ENCODE measurements around the gene GPC3. TPM values are rescaled to one million over a fixed set of nuclear protein-coding genes. Genes with fewer than 3 reads are reported as not detected.
"Not testable (repeated sequence)": the region's sequence is repeated elsewhere in the genome, so short reads cannot be mapped to it uniquely, and the experiment has no call there.

The GPC3 gene
- total RNA-seq, 1 donor from 2014 or later, result 0.25 TPM

DNA sequence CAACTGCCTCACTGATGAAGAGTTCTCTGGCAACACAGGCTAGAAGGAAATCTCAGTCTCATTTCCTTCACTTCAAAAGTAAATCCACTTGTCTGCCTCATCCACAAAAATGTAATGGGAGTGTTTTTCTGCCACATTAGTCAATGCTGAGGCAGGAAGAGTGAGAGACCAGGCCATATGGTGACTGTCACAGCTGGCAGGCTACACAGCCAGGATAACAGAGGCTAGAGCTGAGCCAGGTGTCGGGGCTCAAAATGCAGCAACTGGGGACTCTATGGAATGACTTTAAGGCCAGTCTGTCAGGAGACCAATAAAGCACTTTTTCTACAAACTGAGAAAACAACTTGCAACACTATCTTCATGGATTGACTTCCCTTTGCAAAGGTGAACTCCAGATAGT is 204.2 kb downstream of the GPC3 start:
- H3K4me1 Mint-ChIP-seq (ENCODE audit: low read depth), result no peaks in the 10 kb centered on the region
- H3K4me3 Mint-ChIP-seq (ENCODE audit: low read depth), result no peak overlapping the region
- H3K9me3 Mint-ChIP-seq, result no peaks in the 10 kb centered on the region
- intact Hi-C loops (cut with micrococcal nuclease), result no loop called here
- no peak overlapping the region for H3K27ac Mint-ChIP-seq
- no peak for DNase-seq (ENCODE audit: low spot score)
- H3K36me3 Mint-ChIP-seq (ENCODE audit: low read depth), result no peaks in the 10 kb centered on the region
- no peaks in the 10 kb centered on the region for H3K27me3 Mint-ChIP-seq (ENCODE audit: low read depth)

DNA sequence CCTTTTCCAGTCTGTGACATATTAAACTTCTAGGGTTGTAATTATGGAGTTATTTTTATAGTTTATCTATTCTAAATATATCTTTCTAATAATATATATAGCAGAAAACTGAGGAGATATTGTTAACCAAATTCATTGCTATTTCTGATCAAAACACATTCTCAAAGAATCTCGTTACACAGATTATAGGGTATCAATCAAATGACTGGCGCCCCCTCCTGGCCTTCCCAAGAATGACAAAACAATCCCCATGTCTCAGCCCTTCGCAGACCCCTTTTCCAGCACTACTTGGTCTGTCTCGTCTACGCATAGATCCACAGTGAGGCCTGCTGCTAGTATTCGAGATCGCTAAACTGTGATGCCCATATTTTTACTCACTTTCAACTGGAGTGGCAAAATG is 209.3 kb downstream of the GPC3 start:
- H3K9me3 Mint-ChIP-seq, result no peaks in the 10 kb centered on the region
- H3K27ac Mint-ChIP-seq, result no peak overlapping the region
- no peaks in the 10 kb centered on the region for H3K27me3 Mint-ChIP-seq (ENCODE audit: low read depth)
- H3K4me1 Mint-ChIP-seq (ENCODE audit: low read depth), result no peaks in the 10 kb centered on the region
- no peaks in the 10 kb centered on the region for H3K36me3 Mint-ChIP-seq (ENCODE audit: low read depth)
- H3K4me3 Mint-ChIP-seq (ENCODE audit: low read depth), result no peak overlapping the region
- intact Hi-C loops (cut with micrococcal nuclease), result no loop called here
- DNase-seq (ENCODE audit: low spot score), result no peak

DNA sequence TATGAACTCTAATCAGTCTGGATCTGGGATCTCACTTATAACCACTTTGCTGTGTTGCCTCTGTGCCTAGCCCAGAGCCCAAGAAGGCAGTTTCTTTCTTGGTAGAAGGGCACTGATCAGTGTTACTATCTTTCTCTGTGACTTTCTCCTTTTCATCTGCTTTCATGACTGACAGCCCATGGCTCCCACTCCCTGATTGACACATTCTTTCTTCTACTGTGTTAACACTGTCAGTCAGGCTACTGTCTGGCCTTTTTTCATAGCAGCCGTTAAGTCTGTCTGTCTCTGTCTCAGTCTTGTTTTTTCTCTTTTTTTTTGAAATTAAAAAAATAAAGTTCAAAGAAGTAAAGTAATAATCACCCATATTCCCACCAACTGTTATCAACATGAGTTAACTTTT is 210.6 kb downstream of the GPC3 start:
- intact Hi-C loops (cut with micrococcal nuclease), result no loop called here
- no peaks in the 10 kb centered on the region for H3K36me3 Mint-ChIP-seq (ENCODE audit: low read depth)
- no peaks in the 10 kb centered on the region for H3K4me1 Mint-ChIP-seq (ENCODE audit: low read depth)
- H3K9me3 Mint-ChIP-seq, result no peaks in the 10 kb centered on the region
- DNase-seq (ENCODE audit: low spot score), result no peak
- no peak overlapping the region for H3K27ac Mint-ChIP-seq
- no peaks in the 10 kb centered on the region for H3K27me3 Mint-ChIP-seq (ENCODE audit: low read depth)
- H3K4me3 Mint-ChIP-seq (ENCODE audit: low read depth), result no peak overlapping the region

DNA sequence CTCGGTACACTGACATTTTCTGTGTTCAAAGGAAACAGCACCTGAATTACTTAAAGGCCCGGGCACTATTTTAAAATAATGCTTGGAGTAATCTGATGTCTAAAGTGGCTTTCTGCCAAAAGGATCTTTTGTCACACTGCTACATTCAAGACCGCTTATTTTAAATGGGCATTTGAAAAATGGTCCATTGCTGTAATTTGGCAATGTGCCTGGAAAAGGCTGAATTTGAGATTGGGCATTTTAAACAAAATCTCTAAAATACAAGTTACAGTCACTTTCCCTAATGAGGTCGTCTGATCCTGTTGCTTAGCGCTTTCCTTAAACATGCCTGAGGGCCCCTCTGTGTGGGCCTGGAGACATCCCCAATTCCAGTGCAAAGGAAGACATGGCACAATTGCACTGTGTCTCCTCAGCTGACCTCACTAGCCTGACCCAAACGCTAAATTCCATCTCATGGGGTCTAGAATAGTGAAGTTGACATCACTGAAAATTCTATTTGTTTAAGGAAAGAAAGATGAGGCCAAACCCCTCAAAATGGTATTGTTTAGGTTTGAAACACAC is 214.2 kb downstream of the GPC3 start:
- H3K9me3 Mint-ChIP-seq, result no peaks in the 10 kb centered on the region
- H3K27ac Mint-ChIP-seq, result no peak overlapping the region
- H3K27me3 Mint-ChIP-seq (ENCODE audit: low read depth), result no peaks in the 10 kb centered on the region
- H3K4me1 Mint-ChIP-seq (ENCODE audit: low read depth), result no peaks in the 10 kb centered on the region
- H3K4me3 Mint-ChIP-seq (ENCODE audit: low read depth), result no peak overlapping the region
- DNase-seq (ENCODE audit: low spot score), result no peak
- intact Hi-C loops (cut with micrococcal nuclease), result no loop called here
- H3K36me3 Mint-ChIP-seq (ENCODE audit: low read depth), result no peaks in the 10 kb centered on the region

DNA sequence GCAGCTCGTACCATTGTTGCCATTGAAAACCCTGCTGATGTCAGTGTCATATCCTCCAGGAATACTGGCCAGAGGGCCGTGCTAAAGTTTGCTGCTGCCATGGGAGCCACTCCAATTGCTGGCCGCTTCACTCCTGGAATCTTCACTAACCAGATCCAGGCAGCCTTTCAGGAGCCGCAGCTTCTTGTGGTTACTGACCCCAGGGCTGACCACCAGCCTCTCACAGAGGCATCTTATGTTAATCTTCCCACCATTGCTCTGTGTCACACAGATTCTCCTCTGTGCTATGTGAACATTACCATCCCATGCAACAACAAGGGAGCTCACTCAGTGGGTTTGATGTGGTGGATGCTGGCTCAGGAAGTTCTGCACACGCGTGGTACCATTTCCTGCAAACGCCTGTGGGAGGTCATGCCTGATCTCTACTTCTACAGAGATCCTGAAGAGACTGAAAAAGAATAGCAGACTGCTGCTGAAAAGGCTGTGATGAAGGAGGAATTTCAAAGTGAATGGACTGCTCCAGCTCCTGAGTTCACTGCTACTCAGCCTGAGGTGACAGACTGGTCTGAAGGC is 222.3 kb downstream of the GPC3 start:
- intact Hi-C loops (cut with micrococcal nuclease); H3K9me3 Mint-ChIP-seq; H3K27me3 Mint-ChIP-seq (ENCODE audit: low read depth); H3K36me3 Mint-ChIP-seq (ENCODE audit: low read depth); H3K4me1 Mint-ChIP-seq (ENCODE audit: low read depth); H3K27ac Mint-ChIP-seq; DNase-seq (ENCODE audit: low spot score); H3K4me3 Mint-ChIP-seq (ENCODE audit: low read depth): not testable (repeated sequence)

DNA sequence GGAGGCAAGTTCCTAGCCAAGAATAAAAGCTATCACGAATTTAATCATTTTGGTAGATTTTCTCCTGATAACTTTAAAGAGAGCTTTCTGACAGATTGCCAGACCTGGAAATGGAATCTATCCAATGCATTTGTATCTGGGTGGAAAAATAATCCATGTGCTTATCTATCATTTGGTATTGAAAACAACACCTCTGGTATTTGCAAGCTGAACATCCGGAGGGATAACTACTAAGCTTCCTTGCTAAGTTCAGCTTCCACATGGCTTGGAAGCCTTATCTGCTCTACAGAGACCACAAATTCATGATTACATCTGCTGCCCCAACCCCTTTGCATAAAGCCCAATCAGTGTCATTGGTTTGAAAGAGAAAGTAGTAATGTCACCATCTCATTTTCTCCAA is 230.7 kb downstream of the GPC3 start:
- no peak for DNase-seq (ENCODE audit: low spot score)
- H3K9me3 Mint-ChIP-seq, result no peaks in the 10 kb centered on the region
- H3K27me3 Mint-ChIP-seq (ENCODE audit: low read depth), result peaks cover 1% of the 10 kb centered on the region
- intact Hi-C loops (cut with micrococcal nuclease), result no loop called here
- H3K27ac Mint-ChIP-seq, result no peak overlapping the region
- H3K4me3 Mint-ChIP-seq (ENCODE audit: low read depth), result no peak overlapping the region
- H3K4me1 Mint-ChIP-seq (ENCODE audit: low read depth), result no peaks in the 10 kb centered on the region
- no peaks in the 10 kb centered on the region for H3K36me3 Mint-ChIP-seq (ENCODE audit: low read depth)

DNA sequence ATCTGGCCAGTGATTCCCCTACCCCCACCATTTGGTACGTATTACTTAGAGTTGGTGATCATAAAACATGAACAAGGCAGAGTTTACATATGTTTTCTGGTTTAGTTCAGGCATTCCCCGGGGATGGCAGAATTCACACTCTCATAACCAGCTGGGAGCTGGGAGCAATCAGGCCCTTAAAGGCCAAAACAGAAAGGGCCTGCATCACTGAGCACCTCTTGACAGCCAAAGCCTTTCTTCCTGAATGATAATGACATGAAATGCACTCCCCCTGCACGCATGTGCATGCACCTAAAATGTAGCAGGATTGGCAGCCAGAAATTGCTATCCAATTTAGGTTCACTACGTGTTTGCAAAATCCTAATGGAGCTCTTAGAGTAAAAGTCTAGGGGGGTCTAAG is 235.4 kb downstream of the GPC3 start:
- Mint-ChIP-seq H3K4me3 (ENCODE audit: low read depth) (no peak overlapping the region), H3K4me1 (ENCODE audit: low read depth) (peaks cover 7% of the 10 kb centered on the region), H3K9me3 (no peaks in the 10 kb centered on the region), H3K27me3 (ENCODE audit: low read depth) (no peaks in the 10 kb centered on the region), H3K36me3 (ENCODE audit: low read depth) (no peaks in the 10 kb centered on the region), H3K27ac (no peak overlapping the region)
- DNase-seq (ENCODE audit: low spot score), result no peak
- intact Hi-C loops (cut with micrococcal nuclease), result no loop called here

DNA sequence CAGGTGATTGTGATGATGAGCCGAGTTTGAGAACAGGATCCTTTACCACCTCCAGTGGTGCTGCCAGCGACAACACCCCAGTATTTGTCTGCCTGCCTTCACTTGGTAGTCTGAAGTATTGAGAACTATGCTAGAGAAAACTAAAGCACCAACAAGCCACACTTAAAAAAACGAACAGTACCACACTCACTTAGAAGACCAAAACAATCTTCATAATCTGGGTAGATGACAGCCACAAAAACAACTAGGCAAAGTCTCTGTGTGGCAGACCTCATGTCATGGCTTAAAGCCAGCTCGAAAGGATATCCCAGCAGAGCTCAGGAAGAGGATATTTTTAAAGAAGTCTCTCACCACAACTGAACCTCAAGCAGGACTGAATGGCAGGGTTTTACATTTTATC is 236.0 kb downstream of the GPC3 start:
- peaks cover 7% of the 10 kb centered on the region for H3K4me1 Mint-ChIP-seq (ENCODE audit: low read depth)
- H3K36me3 Mint-ChIP-seq (ENCODE audit: low read depth), result no peaks in the 10 kb centered on the region
- no peak for DNase-seq (ENCODE audit: low spot score)
- H3K9me3 Mint-ChIP-seq, result no peaks in the 10 kb centered on the region
- H3K4me3 Mint-ChIP-seq (ENCODE audit: low read depth), result no peak overlapping the region
- intact Hi-C loops (cut with micrococcal nuclease), result no loop called here
- no peaks in the 10 kb centered on the region for H3K27me3 Mint-ChIP-seq (ENCODE audit: low read depth)
- H3K27ac Mint-ChIP-seq, result no peak overlapping the region

DNA sequence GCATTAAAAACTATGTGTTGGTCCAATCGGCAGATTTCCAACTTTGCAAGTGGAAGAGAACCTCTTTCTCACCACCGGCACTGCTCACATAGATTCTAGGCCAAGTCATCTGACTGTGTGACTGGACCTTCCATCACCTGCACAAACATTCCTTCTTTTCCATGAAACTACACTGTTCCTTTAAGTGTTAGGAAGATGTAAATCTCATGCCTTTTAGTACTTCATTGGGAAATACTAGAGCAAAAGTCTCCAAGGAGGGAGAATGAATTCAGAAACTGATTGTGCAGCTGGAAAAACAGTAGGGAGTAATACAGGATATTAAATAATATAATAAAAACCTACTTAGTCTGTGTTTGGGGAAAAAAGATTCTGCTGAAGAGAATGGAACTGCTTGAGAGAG is 238.2 kb downstream of the GPC3 start:
- peaks cover 8% of the 10 kb centered on the region for H3K4me1 Mint-ChIP-seq (ENCODE audit: low read depth)
- no peak for DNase-seq (ENCODE audit: low spot score)
- intact Hi-C loops (cut with micrococcal nuclease), result no loop called here
- H3K36me3 Mint-ChIP-seq (ENCODE audit: low read depth), result no peaks in the 10 kb centered on the region
- H3K27me3 Mint-ChIP-seq (ENCODE audit: low read depth), result no peaks in the 10 kb centered on the region
- H3K4me3 Mint-ChIP-seq (ENCODE audit: low read depth), result no peak overlapping the region
- no peak overlapping the region for H3K27ac Mint-ChIP-seq
- no peaks in the 10 kb centered on the region for H3K9me3 Mint-ChIP-seq

DNA sequence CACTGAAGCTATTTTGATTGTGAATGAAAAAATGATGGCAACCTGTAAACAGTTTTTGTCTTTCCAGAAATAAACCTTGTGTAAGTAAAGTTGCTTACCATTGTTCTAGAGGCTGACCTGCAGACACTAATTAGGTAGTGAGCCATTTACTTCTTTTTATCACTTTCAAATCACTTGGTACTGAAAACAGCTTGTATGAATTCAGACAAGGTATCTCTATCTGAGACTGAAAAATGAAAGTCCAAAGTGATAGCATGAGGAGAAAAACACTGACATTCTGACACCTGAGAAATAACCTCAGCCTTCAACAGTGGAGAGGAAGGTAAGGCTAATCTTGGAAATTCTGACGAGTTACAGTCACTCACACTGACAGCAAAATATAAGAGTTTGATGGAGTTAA is 238.8 kb downstream of the GPC3 start:
- no peak overlapping the region for H3K27ac Mint-ChIP-seq
- no peak overlapping the region for H3K4me3 Mint-ChIP-seq (ENCODE audit: low read depth)
- H3K4me1 Mint-ChIP-seq (ENCODE audit: low read depth), result peaks cover 8% of the 10 kb centered on the region
- H3K9me3 Mint-ChIP-seq, result no peaks in the 10 kb centered on the region
- intact Hi-C loops (cut with micrococcal nuclease), result no loop called here
- no peaks in the 10 kb centered on the region for H3K27me3 Mint-ChIP-seq (ENCODE audit: low read depth)
- DNase-seq (ENCODE audit: low spot score), result no peak
- no peaks in the 10 kb centered on the region for H3K36me3 Mint-ChIP-seq (ENCODE audit: low read depth)

DNA sequence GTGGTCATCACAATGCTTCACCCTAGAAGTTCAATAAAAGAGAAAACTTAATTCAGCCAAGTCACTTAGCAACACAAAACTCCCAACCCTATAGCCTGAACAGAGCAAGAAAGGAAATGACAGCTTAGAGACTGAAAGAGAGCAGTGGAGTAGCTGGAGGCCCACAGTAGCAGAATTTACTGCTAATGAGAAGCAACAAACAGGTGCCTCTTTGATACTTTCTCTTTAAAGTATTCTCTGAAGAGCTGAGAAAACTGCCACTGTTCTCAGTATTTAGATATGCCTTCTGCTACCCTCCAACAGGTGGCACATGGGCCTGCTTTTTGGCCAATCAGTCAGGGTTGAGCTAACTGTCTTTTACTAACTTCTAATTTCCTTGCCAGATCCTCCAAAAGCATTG is 240.0 kb downstream of the GPC3 start:
- H3K36me3 Mint-ChIP-seq (ENCODE audit: low read depth), result no peaks in the 10 kb centered on the region
- no peaks in the 10 kb centered on the region for H3K9me3 Mint-ChIP-seq
- intact Hi-C loops (cut with micrococcal nuclease), result no loop called here
- H3K4me1 Mint-ChIP-seq (ENCODE audit: low read depth), result peaks cover 8% of the 10 kb centered on the region
- no peak overlapping the region for H3K4me3 Mint-ChIP-seq (ENCODE audit: low read depth)
- no peak for DNase-seq (ENCODE audit: low spot score)
- H3K27me3 Mint-ChIP-seq (ENCODE audit: low read depth), result no peaks in the 10 kb centered on the region
- H3K27ac Mint-ChIP-seq, result no peak overlapping the region

DNA sequence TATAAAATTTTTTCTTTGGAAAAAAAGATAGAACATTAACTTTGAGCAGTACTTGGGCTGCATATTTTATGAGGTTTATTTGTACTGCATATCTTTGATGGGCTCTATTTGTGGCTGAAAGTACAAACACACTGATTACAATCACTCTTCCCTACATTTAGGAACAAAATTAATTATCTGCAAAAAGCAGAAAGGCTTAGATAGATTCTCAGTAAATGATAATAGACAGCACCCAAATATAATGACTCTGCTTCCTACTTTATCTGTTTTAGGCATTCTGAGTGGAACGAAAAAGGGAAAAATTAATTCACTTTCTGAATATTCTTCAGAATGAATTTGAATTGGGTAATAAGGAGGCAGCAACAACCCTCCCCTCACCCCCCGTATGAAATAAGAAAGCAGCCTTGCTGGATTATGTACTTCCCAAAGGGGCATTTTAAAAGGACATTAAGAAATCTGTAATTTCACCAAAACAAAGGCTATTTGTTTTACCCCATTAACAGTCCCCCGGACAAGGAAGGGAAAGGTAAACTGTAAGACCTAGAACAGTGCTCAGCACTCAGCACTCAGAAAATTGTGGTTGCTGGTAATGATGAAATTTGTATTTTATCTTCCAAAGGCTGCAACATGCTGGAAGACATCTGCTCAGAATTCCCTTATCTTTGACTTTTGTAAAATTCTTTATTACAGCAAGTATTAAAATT is 242.6 kb downstream of the GPC3 start:
- Mint-ChIP-seq H3K27me3 (ENCODE audit: low read depth) (peaks cover 2% of the 10 kb centered on the region), H3K9me3 (no peaks in the 10 kb centered on the region), H3K4me1 (ENCODE audit: low read depth) (peaks cover 8% of the 10 kb centered on the region), H3K36me3 (ENCODE audit: low read depth) (no peaks in the 10 kb centered on the region), H3K4me3 (ENCODE audit: low read depth) (no peak overlapping the region), H3K27ac (no peak overlapping the region)
- intact Hi-C loops (cut with micrococcal nuclease), result no loop called here
- DNase-seq (ENCODE audit: low spot score), result no peak

DNA sequence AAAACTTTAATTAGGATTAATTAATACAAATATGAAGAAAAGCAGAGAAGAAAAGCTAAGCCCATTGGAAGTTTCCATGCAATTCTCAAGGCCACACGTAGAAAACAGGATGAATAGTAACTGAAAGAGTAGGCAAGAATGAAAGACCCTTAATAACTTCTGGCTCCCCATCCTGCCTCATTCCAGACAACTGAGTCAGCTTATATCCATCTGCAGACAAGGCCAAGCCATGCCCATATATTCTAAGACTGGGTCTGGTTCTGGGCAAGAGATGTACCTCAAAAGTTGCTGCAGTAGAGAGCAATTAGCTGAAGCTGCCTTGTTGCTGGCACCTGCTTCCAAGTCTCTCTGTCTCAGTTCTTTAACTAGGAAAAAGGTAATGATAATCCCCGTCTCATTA is 244.1 kb downstream of the GPC3 start:
- no peak for DNase-seq (ENCODE audit: low spot score)
- Mint-ChIP-seq H3K4me3 (ENCODE audit: low read depth) (no peak overlapping the region), H3K27ac (no peak overlapping the region), H3K36me3 (ENCODE audit: low read depth) (no peaks in the 10 kb centered on the region), H3K27me3 (ENCODE audit: low read depth) (peaks cover 5% of the 10 kb centered on the region), H3K4me1 (ENCODE audit: low read depth) (peaks cover 8% of the 10 kb centered on the region), H3K9me3 (no peaks in the 10 kb centered on the region)
- intact Hi-C loops (cut with micrococcal nuclease), result no loop called here

All from activated T-helper 2 cell treated with anti-CD3 and anti-CD28 coated beads, Interferon-gamma antibody, Interleukin-2, Interleukin-4, amounts not matched to agents 10 μg/mL and 5 μg/mL and 100 μg/mL, durations not matched to agents 14 hours and 24 hours and 36 hours (primary cell).